PC-3 (cell line): ENCODE data around the gene ZWILCH. TPM values are rescaled to one million over a fixed set of nuclear protein-coding genes. Genes with fewer than 3 reads are reported as not detected.

Source experiments
- ATAC-seq: fragments of 200-7000 bp; cut with Tn5 transposase; 2 replicates; pipeline ENCODE4 v1.9.1; 2020; ENCODE audit warnings: mild to moderate bottlenecking, moderate library complexity
- BruUV-seq: library from RNA; stranded (reverse); fragments of 400-500 nt; replicated peaks from 2 replicates; lab custom pipeline; 2021; lab: Mats Ljungman, UMichigan
- CTCF ChIA-PET: fragments of 300-600 bp; sonication (Branson Sonifier 250); formaldehyde crosslinking; loops from one replicate; lab custom pipeline; 2022; ENCODE audit warnings: antibody characterized with exemption; lab: Charles Lee
- POLR2A ChIA-PET: fragments of 300-600 bp; sonication (Branson Sonifier 250); formaldehyde crosslinking; loops from one replicate; lab custom pipeline; 2022; ENCODE audit warnings: antibody characterized with exemption; ENCODE audit not compliant: unreplicated experiment; lab: Charles Lee
- DNase-seq: peaks from one replicate; pipeline ENCODE4 v3.0.0-alpha.2; 2015
- H2AFZ ChIP-seq: fragments of 300-600 bp; sonication (generic); 2 replicates; pipeline ENCODE4 v1.6.0; 2016; ENCODE audit warnings: antibody characterized with exemption, low read length
- H3F3A ChIP-seq: fragments of 300-600 bp; sonication (generic); one replicate; pipeline ENCODE4 v1.6.0; 2017; ENCODE audit warnings: antibody characterized with exemption, low read length, control low read depth, mild to moderate bottlenecking; ENCODE audit not compliant: unreplicated experiment
- H3K27ac ChIP-seq: fragments of 300-600 bp; sonication (generic); 2 replicates; pipeline ENCODE4 v1.5.1; 2016; ENCODE audit warnings: mild to moderate bottlenecking, low read length
- H3K27me3 ChIP-seq: fragments of 300-600 bp; sonication (generic); 2 replicates; pipeline ENCODE4 v1.6.1; 2016; ENCODE audit warnings: low read length, mixed read lengths
- H3K36me3 ChIP-seq: fragments of 300-600 bp; sonication (generic); 2 replicates; pipeline ENCODE4 v1.6.1; 2016; ENCODE audit warnings: low read depth, mixed run types, low read length, mixed read lengths
- H3K4me1 ChIP-seq: fragments of 300-600 bp; sonication (generic); 2 replicates; pipeline ENCODE4 v1.5.1; 2016; ENCODE audit warnings: low read length; ENCODE audit not compliant: insufficient read depth
- H3K4me2 ChIP-seq: fragments of 300-600 bp; sonication (generic); 2 replicates; pipeline ENCODE4 v1.6.0; 2016; ENCODE audit warnings: low read length
- H3K4me3 ChIP-seq: fragments of 300-600 bp; sonication (generic); 2 replicates; pipeline ENCODE4 v1.5.1; 2016; ENCODE audit warnings: mild to moderate bottlenecking, low read length, mixed read lengths
- H3K79me2 ChIP-seq: fragments of 300-600 bp; sonication (generic); 2 replicates; pipeline ENCODE4 v1.6.1; 2017; ENCODE audit warnings: low read length, mixed read lengths
- H3K9ac ChIP-seq: fragments of 300-600 bp; sonication (generic); 2 replicates; pipeline ENCODE4 v1.6.0; 2016; ENCODE audit warnings: mild to moderate bottlenecking, low read length
- H3K9me2 ChIP-seq: fragments of 300-600 bp; sonication (generic); replicated peaks from 2 replicates; pipeline ENCODE4 v1.6.1; 2016; ENCODE audit warnings: mixed run types, low read length, mixed read lengths
- H3K9me3 ChIP-seq: fragments of 300-600 bp; sonication (generic); 2 replicates; pipeline ENCODE4 v1.6.1; 2016; ENCODE audit warnings: low read length, mixed read lengths
- H4K20me1 ChIP-seq: fragments of 300-600 bp; sonication (generic); 2 replicates; pipeline ENCODE4 v1.6.1; 2016; ENCODE audit warnings: low read length, mixed read lengths
- CTCF ChIP-seq: fragments of 300-600 bp; sonication (generic); conservative IDR thresholded peaks from 2 replicates; pipeline ENCODE4 v1.5.1; 2017; ENCODE audit warnings: antibody characterized with exemption, low read depth, mild to moderate bottlenecking, low read length
- EZH2 ChIP-seq: fragments of 300-600 bp; sonication (generic); IDR thresholded peaks from one replicate; pipeline ENCODE4 v1.6.1; 2017; ENCODE audit warnings: antibody characterized with exemption, mild to moderate bottlenecking, low read length; ENCODE audit not compliant: unreplicated experiment
- EZH2phosphoT487 ChIP-seq: fragments of 300-600 bp; sonication (generic); IDR thresholded peaks from 2 replicates; pipeline ENCODE4 v1.6.1; 2018; ENCODE audit warnings: mild to moderate bottlenecking, antibody characterized with exemption, low read length, borderline replicate concordance
- intact Hi-C: fragments of 100-400 bp; cut with micrococcal nuclease; formaldehyde crosslinking; loops from 2 replicates; pipeline ENCODE4 v1.9.0; 2023
- total RNA-seq: library from RNA; depleted of rRNA; stranded (reverse); fragments of >200 nt; gene quantifications from 2 replicates; pipeline ENCODE4 v1.2.3, GENCODE V29; 2014

The ZWILCH gene
- total RNA-seq, 1 experiment from 2014 or later, result 18.1 TPM

- no peaks in the 10 kb centered on the region for H3K79me2 ChIP-seq
- no peaks in the 10 kb centered on the region for H3K9me2 ChIP-seq
- H3K4me2 ChIP-seq, result peak overlapping the region; percentile 69
- no peak overlapping the region for H3K9ac ChIP-seq
- ChIA-PET CTCF (no interaction called here), POLR2A (no interaction called here)
- H4K20me1 ChIP-seq, result no peaks in the 10 kb centered on the region
- peak overlapping the region; percentile 94 for H2AFZ ChIP-seq
- TF ChIP-seq CTCF (peak; percentile 70), EZH2phosphoT487 (no peak)
- H3K27me3 ChIP-seq, result no peaks in the 10 kb centered on the region
- no TSS peak for BruUV-seq
- H3K4me3 ChIP-seq, result no peak overlapping the region
- intact Hi-C loops, result no loop called here
- no peaks in the 10 kb centered on the region for H3F3A ChIP-seq
- no peaks in the 10 kb centered on the region for H3K9me3 ChIP-seq
- ATAC-seq (peak; percentile 88), DNase-seq (peak; percentile 70)
- no peaks in the 10 kb centered on the region for H3K36me3 ChIP-seq
- H3K4me1 ChIP-seq, result 0 out of 2 replicates have a peak, but pooled peaks cover 3% of the 10 kb centered on the region
- H3K27ac ChIP-seq, result no peak overlapping the region
These were observed 61.9 kb downstream of the ZWILCH start for GRCh38 chr15:66566963-66567531.

GRCh38 chr15:66567897-66568296 is 62.8 kb downstream of the ZWILCH start:
- no TSS peak for BruUV-seq
- Histone ChIP-seq H2AFZ (no peak overlapping the region), H3K79me2 (no peaks in the 10 kb centered on the region), H3K4me3 (no peak overlapping the region), H3F3A (no peaks in the 10 kb centered on the region), H3K4me2 (no peak overlapping the region), H3K9me3 (no peaks in the 10 kb centered on the region), H3K27me3 (no peaks in the 10 kb centered on the region), H3K4me1 (0 out of 2 replicates have a peak, but pooled peaks cover 3% of the 10 kb centered on the region), H3K27ac (no peak overlapping the region), H3K9ac (no peak overlapping the region), H4K20me1 (no peaks in the 10 kb centered on the region), H3K36me3 (no peaks in the 10 kb centered on the region), H3K9me2 (no peaks in the 10 kb centered on the region)
- POLR2A ChIA-PET, result no interaction called here
- ATAC-seq (no peak), DNase-seq (no peak)
- intact Hi-C loops, result no loop called here
- TF ChIP-seq CTCF, result no peak
- TF ChIP-seq EZH2phosphoT487, result no peak
- no peak for TF ChIP-seq EZH2
- CTCF ChIA-PET, result no interaction called here

- no peaks in the 10 kb centered on the region for H3K27me3 ChIP-seq
- TF ChIP-seq EZH2, result no peak
- TF ChIP-seq EZH2phosphoT487, result no peak
- TF ChIP-seq CTCF, result no peak
- no peaks in the 10 kb centered on the region for H4K20me1 ChIP-seq
- no peaks in the 10 kb centered on the region for H3K9me3 ChIP-seq
- 0 out of 2 replicates have a peak, but pooled peaks cover 3% of the 10 kb centered on the region for H3K4me1 ChIP-seq
- BruUV-seq, result no TSS peak
- DNase-seq (no peak), ATAC-seq (no peak)
- H3K27ac ChIP-seq, result no peak overlapping the region
- H3K36me3 ChIP-seq, result no peaks in the 10 kb centered on the region
- H3K9me2 ChIP-seq, result no peaks in the 10 kb centered on the region
- ChIA-PET CTCF (no interaction called here), POLR2A (no interaction called here)
- H3K4me3 ChIP-seq, result no peak overlapping the region
- no peaks in the 10 kb centered on the region for H3K79me2 ChIP-seq
- H3K4me2 ChIP-seq, result no peak overlapping the region
- H2AFZ ChIP-seq, result no peak overlapping the region
- intact Hi-C loops, result no loop called here
- no peaks in the 10 kb centered on the region for H3F3A ChIP-seq
- H3K9ac ChIP-seq, result no peak overlapping the region
These were observed 64.5 kb downstream of the ZWILCH start for GRCh38 chr15:66569461-66570137.
